B cell (primary cell): ENCODE results near the gene PCDHGB1. TPM values are rescaled to one million over a fixed set of nuclear protein-coding genes. Genes with fewer than 3 reads are reported as not detected.

ENCODE experiments used
- ATAC-seq: fragments of 200-7000 bp; cut with Tn5 transposase; one replicate; pipeline ENCODE4 v1.10.0; 2021; ENCODE audit warnings: low read depth, mild to moderate bottlenecking, moderate number of reproducible peaks, moderate library complexity
- CTCF ChIA-PET: fragments of 350-600 bp; sonication (Branson Sonifier 250); formaldehyde crosslinking; loops from one replicate; lab custom pipeline; 2021; ENCODE audit warnings: antibody characterized with exemption, inconsistent platforms; lab: Charles Lee
- POLR2A ChIA-PET: fragments of 350-600 bp; sonication (Branson Sonifier 250); formaldehyde crosslinking; loops from one replicate; lab custom pipeline; 2021; ENCODE audit warnings: antibody characterized with exemption; lab: Charles Lee
- DNase-seq: peaks from one replicate; pipeline ENCODE4 v3.0.0; 2013
- H2AFZ ChIP-seq: 2 replicates; pipeline ENCODE4 v1.6.1; 2012; ENCODE audit warnings: mild to moderate bottlenecking, low read depth, low read length; ENCODE audit not compliant: insufficient read depth, poor library complexity, severe bottlenecking
- H3K27ac ChIP-seq, 2 donors: 1 replicate in 1 of 2; 2 replicates in 1 of 2; pipeline ENCODE4 v1.5.1; 2012 to 2013; ENCODE audit warnings: low read length in 2 of 2, mild to moderate bottlenecking in 2 of 2, moderate library complexity in 1 of 2
- H3K27me3 ChIP-seq, 4 experiments: fragments of 200-600 bp in 1 of 4; sonication (generic) in 1 of 4; replicated peaks in 1 of 4; 1 replicate in 2 of 4; 2 replicates in 2 of 4; pipeline versions ENCODE4 v1.6.1 to v1.7.0; 2013 to 2016; ENCODE audit warnings: low read length in 3 of 4, mild to moderate bottlenecking in 2 of 4, mixed read lengths in 1 of 4, moderate library complexity in 1 of 4; ENCODE audit not compliant: insufficient read depth in 4 of 4, control insufficient read depth in 3 of 4; ENCODE audit errors: control extremely low read depth in 1 of 4
- H3K36me3 ChIP-seq, 2 experiments: replicated peaks in 1 of 2; 1 replicate in 1 of 2; 2 replicates in 1 of 2; pipeline versions ENCODE4 v1.6.1 to v1.7.1; 2013; ENCODE audit warnings: low read length in 1 of 2; ENCODE audit not compliant: insufficient read depth in 2 of 2, control insufficient read depth in 1 of 2; ENCODE audit errors: control extremely low read depth in 1 of 2, extremely low read depth in 1 of 2
- H3K4me1 ChIP-seq, 2 donors: fragments of 200-600 bp in 1 of 2; sonication (generic) in 1 of 2; 1 replicate in 1 of 2; 2 replicates in 1 of 2; pipeline versions ENCODE4 v1.5.1 to v1.6.1; 2013 to 2017; ENCODE audit warnings: low read length in 2 of 2; ENCODE audit not compliant: control insufficient read depth in 2 of 2, insufficient read depth in 2 of 2
- H3K4me2 ChIP-seq: replicated peaks from 2 replicates; pipeline ENCODE3; 2012; ENCODE audit warnings: mild to moderate bottlenecking, low read depth, low read length; ENCODE audit not compliant: poor library complexity, severe bottlenecking
- H3K4me3 ChIP-seq, 5 experiments: fragments of 200-600 bp in 1 of 5; sonication (generic) in 1 of 5; 1 replicate in 3 of 5; 2 replicates in 2 of 5; pipeline versions ENCODE4 v1.5.1 to v1.7.0; 2011 to 2016; ENCODE audit warnings: low read length in 4 of 5, mild to moderate bottlenecking in 4 of 5, low read depth in 2 of 5, control low read depth in 1 of 5, moderate library complexity in 1 of 5; ENCODE audit not compliant: insufficient read depth in 1 of 5; ENCODE audit errors: control extremely low read depth in 1 of 5, extremely low read depth in 1 of 5
- H3K79me2 ChIP-seq: fragments of 200-600 bp; sonication (generic); one replicate; pipeline ENCODE4 v1.6.0; 2016; ENCODE audit warnings: low read length; ENCODE audit not compliant: control insufficient read depth, insufficient read depth
- H3K9ac ChIP-seq: fragments of 200-600 bp; sonication (generic); 2 replicates; pipeline ENCODE4 v1.6.1; 2017; ENCODE audit warnings: mild to moderate bottlenecking, low read length, moderate library complexity
- H3K9me3 ChIP-seq, 3 donors: one replicate each; pipeline versions ENCODE4 v1.6.1 to v1.7.1; 2013; ENCODE audit warnings: low read length in 2 of 3; ENCODE audit not compliant: control insufficient read depth in 2 of 3, insufficient read depth in 1 of 3; ENCODE audit errors: control extremely low read depth in 1 of 3
- H4K20me1 ChIP-seq: 2 replicates; pipeline ENCODE4 v1.6.0; 2012; ENCODE audit warnings: mild to moderate bottlenecking, low read length; ENCODE audit not compliant: insufficient read depth, control insufficient read depth, poor library complexity, severe bottlenecking
- H3K27ac Mint-ChIP-seq: one replicate; pipeline ENCODE4 v1.8.0; 2021; ENCODE audit warnings: mixed read lengths
- H3K27me3 Mint-ChIP-seq: one replicate; pipeline ENCODE4 v1.8.0; 2021; ENCODE audit warnings: mixed read lengths
- H3K4me1 Mint-ChIP-seq: one replicate; pipeline ENCODE4 v1.8.0; 2021; ENCODE audit warnings: mixed read lengths
- H3K4me3 Mint-ChIP-seq: one replicate; pipeline ENCODE4 v1.8.0; 2021; ENCODE audit warnings: mixed read lengths
- H3K9me3 Mint-ChIP-seq: one replicate; pipeline ENCODE4 v1.8.0; 2022; ENCODE audit warnings: mixed read lengths; ENCODE audit not compliant: insufficient read depth
- CTCF ChIP-seq: fragments of 200-600 bp; IDR thresholded peaks from one replicate; pipeline ENCODE4 v1.8.0; 2022; ENCODE audit warnings: antibody characterized with exemption, mild to moderate bottlenecking
- EZH2 ChIP-seq: IDR thresholded peaks from 2 replicates; pipeline ENCODE4 v1.6.1; 2012; ENCODE audit warnings: borderline replicate concordance, low read depth, mild to moderate bottlenecking, moderate library complexity, low read length; ENCODE audit not compliant: insufficient read depth, poor library complexity, severe bottlenecking
- WGBS: methylation state at CpG from one replicate; pipeline ENCODE4 v1.1.5; 2013; ENCODE audit warnings: missing lambda C conversion rate; ENCODE audit not compliant: insufficient coverage; 5-methylcytosine and 5-hydroxymethylcytosine counted together
- intact Hi-C: fragments of 100-400 bp; cut with micrococcal nuclease; formaldehyde crosslinking; loops from one replicate; pipeline ENCODE4 v1.10.0; 2022
- polyA plus RNA-seq: library from polyadenylated mRNA; depleted of rRNA; stranded (reverse); fragments of >200 nt; gene quantifications from 2 replicates; pipeline ENCODE4 v1.2.3, GENCODE V29; 2012
- total RNA-seq, 2 donors: library from RNA; stranded (reverse); fragments of 120-200 nt in 1 of 2; gene quantifications; 1 replicate in 1 of 2; 2 replicates in 1 of 2; pipeline versions ENCODE4 v1.2.3 to v1.2.4, GENCODE V29; 2013 to 2022

PCDHGB1 gene
- total and polyA plus RNA-seq, 2 donors (not counting 1 experiment from before 2014, with no cell fraction given): 0.10 to 0.69 TPM

GRCh38 chr5:141319202-141319601 lies 30.7 kb upstream of the PCDHGB1 start:
- no peak for DNase-seq
- 99% methylated on average over 6 of the region's 6 CpGs for WGBS
- POLR2A ChIA-PET: interaction anchor here (0.6 kb wide), 1 partner anchor 39 kb away, joined by 7 read pairs; no protein-coding TSS in a partner anchor

More at GRCh38 chr5:141319202-141319601, 30.7 kb upstream of the PCDHGB1 start:
- Histone ChIP-seq H3K9ac (peak overlapping the region; percentile 89), H3K27me3 (no peaks in the 10 kb centered on the region), H4K20me1 (no peaks in the 10 kb centered on the region), H3K36me3 (peaks cover 12 to 19% of the 10 kb centered on the region in 2 experiments), H3K4me1 (peaks cover 17 to 20% of the 10 kb centered on the region in 2 donors), H3K4me2 (peak overlapping the region; percentile 74), H3K27ac (no peak overlapping the region), H3K4me3 (peak overlapping the region in 1 of 5 experiments; percentile 97), H2AFZ (no peak overlapping the region), H3K9me3 (peaks cover 25 to 67% (median 56%) of the 10 kb centered on the region in 3 donors), H3K79me2 (peaks cover 40% of the 10 kb centered on the region)
- peak overlapping the region; percentile 32 for H3K27ac Mint-ChIP-seq
- peak overlapping the region; percentile 96 for H3K4me3 Mint-ChIP-seq
- peaks cover 34% of the 10 kb centered on the region for H3K4me1 Mint-ChIP-seq
- H3K9me3 Mint-ChIP-seq: peaks cover 29% of the 10 kb centered on the region
- no peak for ATAC-seq
- TF ChIP-seq CTCF (no peak), EZH2 (no peak)
- CTCF ChIA-PET: interaction anchor here (0.8 to 4.4 kb wide), 12 partner anchors 9 to 273 kb away, joined by 3 to 37 read pairs (median 4); partner anchors contain the start of genes PCDHGA10, PCDHGA12 and PCDHGB1
- H3K27me3 Mint-ChIP-seq: no peaks in the 10 kb centered on the region
- intact Hi-C loops: no loop called here
